DMS 273 (cell line): ENCODE data around the gene ATG4A.

Experiments
- DNase-seq: peaks from one replicate; lab custom pipeline; 2025; ENCODE audit not compliant: unreplicated experiment; lab: John Stamatoyannopoulos, UW

The ATG4A gene

GRCh38 chrX:108121291-108121690 lies 29.7 kb downstream of the ATG4A start:
- no peak for DNase-seq

GRCh38 chrX:108122748-108123147 lies 31.2 kb downstream of the ATG4A start:
- no peak for DNase-seq

GRCh38 chrX:108123591-108124366 lies 32.2 kb downstream of the ATG4A start:
- DNase-seq: no peak

- no peak for DNase-seq
These were observed 35.1 kb downstream of the ATG4A start for GRCh38 chrX:108126661-108127060.

GRCh38 chrX:108127152-108127551 lies 35.6 kb downstream of the ATG4A start:
- DNase-seq: no peak

GRCh38 chrX:108130889-108131288 lies 39.3 kb downstream of the ATG4A start:
- DNase-seq: no peak

- no peak for DNase-seq
These were observed 39.9 kb downstream of the ATG4A start for GRCh38 chrX:108131471-108131870.

- DNase-seq: no peak
These were observed 40.5 kb downstream of the ATG4A start for GRCh38 chrX:108132034-108132433.

- no peak for DNase-seq
These were observed 41.3 kb downstream of the ATG4A start for GRCh38 chrX:108132876-108133275.

GRCh38 chrX:108134724-108135123 lies 43.1 kb downstream of the ATG4A start:
- DNase-seq: peak; percentile 4

GRCh38 chrX:108138814-108139702 lies 47.5 kb downstream of the ATG4A start:
- DNase-seq: peak; percentile 26

- no peak for DNase-seq
These were observed 56.9 kb downstream of the ATG4A start for GRCh38 chrX:108148524-108148923.

- DNase-seq: no peak
These were observed 64.5 kb downstream of the ATG4A start for GRCh38 chrX:108156082-108156481.

- DNase-seq: no peak
These were observed 65.4 kb downstream of the ATG4A start for GRCh38 chrX:108156934-108157466.

- DNase-seq: no peak
These were observed 66.0 kb downstream of the ATG4A start for GRCh38 chrX:108157628-108158027.

GRCh38 chrX:108159028-108159670 lies 67.6 kb downstream of the ATG4A start:
- DNase-seq: no peak

- no peak for DNase-seq
These were observed 68.7 kb downstream of the ATG4A start for GRCh38 chrX:108160309-108160708.

GRCh38 chrX:108162265-108162664 lies 70.7 kb downstream of the ATG4A start:
- no peak for DNase-seq

GRCh38 chrX:108163333-108164082 lies 71.9 kb downstream of the ATG4A start:
- DNase-seq: no peak

GRCh38 chrX:108165383-108166111 lies 74.0 kb downstream of the ATG4A start:
- peak; percentile 73 for DNase-seq
